ENCODE results near the gene BDH1.
"Not testable (repeated sequence)": the region's sequence is repeated elsewhere in the genome, so short reads cannot be mapped to it uniquely, and the experiment has no call there.

Gene BDH1

GRCh38 chr3:197490098-197491058, 65.4 kb downstream of the BDH1 start:
- DNase-seq (ENCODE audit: low read depth in 4 of 4, low spot score in 1 of 4): no peak

- DNase-seq (ENCODE audit: low read depth in 4 of 4, low spot score in 1 of 4): no peak
Observed at GRCh38 chr3:197487911-197488391, 67.8 kb downstream of the BDH1 start.

GRCh38 chr3:197486861-197487260, 68.9 kb downstream of the BDH1 start:
- no peak for DNase-seq (ENCODE audit: low read depth in 4 of 4, low spot score in 1 of 4)

- DNase-seq (ENCODE audit: low read depth in 4 of 4, low spot score in 1 of 4): no peak
Observed at GRCh38 chr3:197485143-197485542, 70.6 kb downstream of the BDH1 start.

GRCh38 chr3:197484204-197484901, 71.4 kb downstream of the BDH1 start:
- DNase-seq (ENCODE audit: low read depth in 4 of 4, low spot score in 1 of 4): no peak

- DNase-seq (ENCODE audit: low read depth in 4 of 4, low spot score in 1 of 4): no peak
Observed at GRCh38 chr3:197482001-197482400, 73.8 kb downstream of the BDH1 start.

- DNase-seq (ENCODE audit: low read depth in 4 of 4, low spot score in 1 of 4): no peak
Observed at GRCh38 chr3:197480320-197480719, 75.4 kb downstream of the BDH1 start.

GRCh38 chr3:197478746-197479668, 76.8 kb downstream of the BDH1 start:
- DNase-seq (ENCODE audit: low read depth in 4 of 4, low spot score in 1 of 4): no peak

- DNase-seq (ENCODE audit: low read depth in 4 of 4, low spot score in 1 of 4): not testable (repeated sequence)
Observed at GRCh38 chr3:197477816-197478215, 78.0 kb downstream of the BDH1 start.

GRCh38 chr3:197475997-197476525, 79.7 kb downstream of the BDH1 start:
- no peak for DNase-seq (ENCODE audit: low read depth in 4 of 4, low spot score in 1 of 4)

GRCh38 chr3:197475514-197475913, 80.3 kb downstream of the BDH1 start:
- no peak for DNase-seq (ENCODE audit: low read depth in 4 of 4, low spot score in 1 of 4)

GRCh38 chr3:197472151-197472550, 83.6 kb downstream of the BDH1 start:
- no peak for DNase-seq (ENCODE audit: low read depth in 4 of 4, low spot score in 1 of 4)

- DNase-seq (ENCODE audit: low read depth in 4 of 4, low spot score in 1 of 4): no peak
Observed at GRCh38 chr3:197471221-197472010, 84.4 kb downstream of the BDH1 start.

GRCh38 chr3:197468866-197469382, 86.8 kb downstream of the BDH1 start:
- DNase-seq (ENCODE audit: low read depth in 4 of 4, low spot score in 1 of 4): no peak

GRCh38 chr3:197468167-197468566, 87.6 kb downstream of the BDH1 start:
- no peak for DNase-seq (ENCODE audit: low read depth in 4 of 4, low spot score in 1 of 4)

GRCh38 chr3:197466586-197467399, 89.0 kb downstream of the BDH1 start:
- no peak for DNase-seq (ENCODE audit: low read depth in 4 of 4, low spot score in 1 of 4)

GRCh38 chr3:197465996-197466549, 89.7 kb downstream of the BDH1 start:
- no peak for DNase-seq (ENCODE audit: low read depth in 4 of 4, low spot score in 1 of 4)

- DNase-seq (ENCODE audit: low read depth in 4 of 4, low spot score in 1 of 4): no peak
Observed at GRCh38 chr3:197465197-197465995, 90.4 kb downstream of the BDH1 start.
